Measurements from ENCODE around the gene DCLRE1C.

DCLRE1C gene

DNA sequence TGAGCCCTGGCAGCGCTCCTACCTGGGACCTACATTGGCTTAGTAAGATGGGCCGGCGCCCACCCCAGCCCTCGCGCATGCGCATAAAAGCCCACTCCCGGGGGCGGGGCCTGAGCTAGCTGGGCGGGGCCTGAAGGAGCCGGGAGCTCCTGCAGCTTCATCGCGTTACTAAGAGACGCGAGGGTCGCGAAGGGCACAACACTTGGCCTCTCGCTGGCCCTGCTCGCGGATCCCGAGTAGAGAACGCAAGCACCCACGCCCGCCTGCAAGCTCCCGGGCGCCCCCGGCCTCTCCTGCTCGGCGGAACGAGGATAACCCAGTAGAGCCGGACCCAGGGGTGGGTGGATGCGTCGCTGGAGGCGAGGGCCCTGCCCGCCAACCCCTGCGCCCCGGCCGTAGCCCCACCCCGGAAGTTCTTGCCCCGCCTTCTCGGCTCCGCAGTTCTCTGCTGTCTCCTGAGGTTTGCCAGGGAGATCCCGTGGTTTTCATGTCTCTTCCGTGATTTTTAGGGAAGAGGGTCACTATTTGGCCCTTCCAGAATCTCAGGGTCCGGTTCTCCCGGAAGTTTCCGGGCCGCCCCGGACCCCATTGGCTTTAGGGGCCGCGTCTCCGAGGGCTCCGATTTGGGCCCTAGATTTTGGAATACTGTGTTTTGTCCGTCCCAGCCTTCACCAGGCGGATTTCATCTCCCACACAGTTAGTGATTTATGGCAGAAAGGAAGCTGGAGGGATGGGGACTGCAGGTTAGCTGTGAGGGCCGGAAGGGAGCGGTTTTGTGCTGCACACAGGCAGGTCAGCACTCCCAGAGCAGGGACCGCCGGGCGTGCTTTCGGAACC is 5.5 kb upstream of the DCLRE1C start, which contains the start of gene MEIG1:
Gene MEIG1 (plus strand): TSS at position 168 of the 837 bp plus-strand sequence. CDS start 7,081 bp downstream, outside the sequence.
- Histone ChIP-seq H3K4me3 (ENCODE audit: low read depth, low read length) (peak within 1 kb of the TSS; percentile 88), H3K36me3 (ENCODE audit: control insufficient read depth, insufficient read depth, low read length) (no peaks in the 10 kb centered on the region), H3K9ac (peak within 1 kb of the TSS; percentile 65), H3K4me2 (ENCODE audit: low read length) (peak within 1 kb of the TSS; percentile 98), H3K9me3 (ENCODE audit: control insufficient read depth, low read length) (no peaks in the 10 kb centered on the region), H3K4me1 (no peaks in the 10 kb centered on the region), H3K27me3 (ENCODE audit: control insufficient read depth, insufficient read depth, low read length) (no peaks in the 10 kb centered on the region), H2AFZ (peak within 1 kb of the TSS; percentile 99), H3K27ac (peak within 1 kb of the TSS; percentile 88), H3K79me2 (no peaks in the 10 kb centered on the region)
- TF ChIP-seq, protein P1, sequence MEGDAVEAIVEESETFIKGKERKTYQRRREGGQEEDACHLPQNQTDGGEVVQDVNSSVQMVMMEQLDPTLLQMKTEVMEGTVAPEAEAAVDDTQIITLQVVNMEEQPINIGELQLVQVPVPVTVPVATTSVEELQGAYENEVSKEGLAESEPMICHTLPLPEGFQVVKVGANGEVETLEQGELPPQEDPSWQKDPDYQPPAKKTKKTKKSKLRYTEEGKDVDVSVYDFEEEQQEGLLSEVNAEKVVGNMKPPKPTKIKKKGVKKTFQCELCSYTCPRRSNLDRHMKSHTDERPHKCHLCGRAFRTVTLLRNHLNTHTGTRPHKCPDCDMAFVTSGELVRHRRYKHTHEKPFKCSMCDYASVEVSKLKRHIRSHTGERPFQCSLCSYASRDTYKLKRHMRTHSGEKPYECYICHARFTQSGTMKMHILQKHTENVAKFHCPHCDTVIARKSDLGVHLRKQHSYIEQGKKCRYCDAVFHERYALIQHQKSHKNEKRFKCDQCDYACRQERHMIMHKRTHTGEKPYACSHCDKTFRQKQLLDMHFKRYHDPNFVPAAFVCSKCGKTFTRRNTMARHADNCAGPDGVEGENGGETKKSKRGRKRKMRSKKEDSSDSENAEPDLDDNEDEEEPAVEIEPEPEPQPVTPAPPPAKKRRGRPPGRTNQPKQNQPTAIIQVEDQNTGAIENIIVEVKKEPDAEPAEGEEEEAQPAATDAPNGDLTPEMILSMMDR (IDR thresholded peaks at IDR 0.05) = no peak

DNA sequence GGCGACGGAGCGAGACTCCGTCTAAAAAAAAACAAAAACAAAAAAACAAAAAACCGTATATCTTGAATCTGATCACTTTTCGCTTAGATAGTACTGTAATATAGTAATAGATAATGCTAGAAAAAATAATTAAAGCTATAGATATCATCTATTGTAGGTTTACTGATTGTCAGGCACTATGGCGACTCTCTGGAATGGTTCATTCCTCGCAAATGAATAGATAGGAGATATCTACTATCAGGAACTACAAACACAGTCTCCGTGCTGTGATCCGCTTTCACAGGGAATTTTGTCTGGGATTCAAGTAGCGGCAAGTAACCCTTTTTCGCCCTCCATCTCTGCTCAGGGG is 5.0 kb upstream of the DCLRE1C start:
- H3K9ac ChIP-seq = no peak overlapping the region
- peak overlapping the region; percentile 99 for H2AFZ ChIP-seq
- no peaks in the 10 kb centered on the region for H3K79me2 ChIP-seq
- no peaks in the 10 kb centered on the region for H3K9me3 ChIP-seq (ENCODE audit: control insufficient read depth, low read length)
- H3K4me2 ChIP-seq (ENCODE audit: low read length) = peak overlapping the region; percentile 98
- peak overlapping the region; percentile 88 for H3K4me3 ChIP-seq (ENCODE audit: low read depth, low read length)
- TF ChIP-seq, protein P1 (IDR thresholded peaks at IDR 0.05) = no peak
- H3K4me1 ChIP-seq = no peaks in the 10 kb centered on the region
- no peaks in the 10 kb centered on the region for H3K27me3 ChIP-seq (ENCODE audit: control insufficient read depth, insufficient read depth, low read length)
- H3K27ac ChIP-seq = peak overlapping the region; percentile 88
- H3K36me3 ChIP-seq (ENCODE audit: control insufficient read depth, insufficient read depth, low read length) = no peaks in the 10 kb centered on the region

DNA sequence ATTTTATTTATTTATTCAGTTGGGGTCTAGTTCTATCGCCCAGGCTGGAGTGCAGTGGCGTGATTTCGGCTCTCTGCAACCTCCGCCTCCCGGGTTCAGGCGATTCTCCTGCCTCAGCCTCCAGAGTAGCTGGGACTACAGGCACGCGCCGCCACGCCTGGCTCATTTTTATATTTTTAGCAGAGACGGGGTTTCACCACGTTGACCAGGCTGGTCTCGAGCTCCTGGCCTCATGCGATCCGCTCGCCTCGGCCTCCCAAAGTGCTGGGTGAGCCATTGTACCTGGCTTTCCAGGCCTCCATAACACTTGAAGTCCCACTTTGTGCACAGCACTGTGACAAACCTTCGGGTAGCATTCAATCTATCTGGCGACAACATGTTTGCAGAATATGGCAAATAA is 1.0 kb upstream of the DCLRE1C start:
- peaks cover 4% of the 10 kb centered on the region for H3K79me2 ChIP-seq
- no peak overlapping the region for H3K4me3 ChIP-seq (ENCODE audit: low read depth, low read length)
- no peaks in the 10 kb centered on the region for H3K36me3 ChIP-seq (ENCODE audit: control insufficient read depth, insufficient read depth, low read length)
- no peak overlapping the region for H3K4me2 ChIP-seq (ENCODE audit: low read length)
- no peak overlapping the region for H3K9ac ChIP-seq
- H3K27me3 ChIP-seq (ENCODE audit: control insufficient read depth, insufficient read depth, low read length) = no peaks in the 10 kb centered on the region
- H2AFZ ChIP-seq = peak overlapping the region; percentile 82
- H3K4me1 ChIP-seq = peaks cover 5% of the 10 kb centered on the region
- H3K27ac ChIP-seq = no peak overlapping the region
- TF ChIP-seq, protein P1 (IDR thresholded peaks at IDR 0.05) = no peak
- no peaks in the 10 kb centered on the region for H3K9me3 ChIP-seq (ENCODE audit: control insufficient read depth, low read length)

DNA sequence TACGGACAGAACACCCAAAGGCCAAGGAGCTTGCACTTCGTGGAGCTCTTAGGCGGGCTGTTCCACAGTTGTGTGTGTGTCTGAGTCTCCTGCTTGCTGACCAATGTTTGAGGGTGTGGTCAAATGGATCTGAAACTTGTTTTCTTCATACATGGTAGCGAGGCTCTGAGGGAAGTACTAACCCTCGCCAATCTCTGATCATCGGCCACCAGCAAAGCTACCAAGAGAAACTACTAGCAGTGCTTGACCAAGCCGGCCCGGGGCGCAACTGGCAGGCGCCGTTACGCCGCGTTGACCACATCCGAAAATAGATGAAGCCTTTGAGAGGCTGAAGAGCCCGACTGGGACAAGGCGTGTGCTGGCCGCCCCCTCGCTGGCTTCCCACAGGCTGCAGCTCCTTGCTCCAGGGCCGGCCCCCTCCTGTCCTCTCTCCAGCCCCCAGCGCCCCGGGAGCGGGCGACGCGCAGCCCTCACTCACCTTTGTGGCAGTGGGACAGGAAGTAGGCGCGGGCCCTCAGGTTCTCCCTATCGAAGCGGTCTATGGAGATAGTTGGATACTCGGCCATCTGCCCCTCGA is 384 bp downstream of the DCLRE1C start:
- Histone ChIP-seq H3K4me1 (peaks cover 5% of the 10 kb centered on the region), H3K36me3 (ENCODE audit: control insufficient read depth, insufficient read depth, low read length) (no peaks in the 10 kb centered on the region), H3K79me2 (peaks cover 4% of the 10 kb centered on the region), H3K27me3 (ENCODE audit: control insufficient read depth, insufficient read depth, low read length) (no peaks in the 10 kb centered on the region), H3K4me3 (ENCODE audit: low read depth, low read length) (peak overlapping the region; percentile 95), H3K9me3 (ENCODE audit: control insufficient read depth, low read length) (no peaks in the 10 kb centered on the region), H3K27ac (peak overlapping the region; percentile 65), H3K4me2 (ENCODE audit: low read length) (peak overlapping the region; percentile 96), H3K9ac (no peak overlapping the region), H2AFZ (peak overlapping the region; percentile 82)
- TF ChIP-seq, protein P1 (IDR thresholded peaks at IDR 0.05) = peak; percentile 17
